ENCODE results near the gene JMJD1C. TPM values are rescaled to one million over a fixed set of nuclear protein-coding genes. Genes with fewer than 3 reads are reported as not detected.

Gene JMJD1C
- total and polyA plus RNA-seq, 10 of the 15 experiments (the other 5 are each of a cell fraction or from before 2014, with no cell fraction given): 31.2 to 83.3 (median 49.5) TPM

DNA sequence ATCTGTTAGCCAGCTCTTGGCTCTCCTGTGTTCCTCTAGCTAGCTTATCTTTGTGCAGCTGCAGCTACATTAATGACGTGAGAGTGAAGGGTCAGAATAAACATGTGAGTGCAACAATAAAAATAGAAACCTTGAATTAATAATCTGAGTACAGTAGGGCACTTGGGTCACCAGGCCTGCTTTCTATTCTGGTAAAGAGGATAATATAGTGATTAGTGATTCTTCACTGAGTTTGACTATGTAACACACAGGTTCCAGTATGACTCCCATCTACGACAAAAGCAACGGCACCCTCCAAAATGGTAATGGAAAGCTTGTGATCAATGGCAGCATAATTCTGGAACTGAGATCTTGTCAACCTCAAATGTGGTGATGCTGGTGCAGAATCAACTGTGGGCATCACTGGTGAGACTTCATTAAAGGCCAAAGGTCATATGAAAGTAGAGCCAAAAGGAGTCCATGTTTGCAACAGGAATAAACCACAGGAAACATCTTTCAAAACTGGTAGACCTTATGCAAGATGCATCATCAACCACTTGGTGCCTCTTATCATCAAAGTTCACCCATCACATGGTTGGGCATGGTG, 255.1 kb downstream of the JMJD1C start (continued):
- TF ChIP-seq, protein P1, sequence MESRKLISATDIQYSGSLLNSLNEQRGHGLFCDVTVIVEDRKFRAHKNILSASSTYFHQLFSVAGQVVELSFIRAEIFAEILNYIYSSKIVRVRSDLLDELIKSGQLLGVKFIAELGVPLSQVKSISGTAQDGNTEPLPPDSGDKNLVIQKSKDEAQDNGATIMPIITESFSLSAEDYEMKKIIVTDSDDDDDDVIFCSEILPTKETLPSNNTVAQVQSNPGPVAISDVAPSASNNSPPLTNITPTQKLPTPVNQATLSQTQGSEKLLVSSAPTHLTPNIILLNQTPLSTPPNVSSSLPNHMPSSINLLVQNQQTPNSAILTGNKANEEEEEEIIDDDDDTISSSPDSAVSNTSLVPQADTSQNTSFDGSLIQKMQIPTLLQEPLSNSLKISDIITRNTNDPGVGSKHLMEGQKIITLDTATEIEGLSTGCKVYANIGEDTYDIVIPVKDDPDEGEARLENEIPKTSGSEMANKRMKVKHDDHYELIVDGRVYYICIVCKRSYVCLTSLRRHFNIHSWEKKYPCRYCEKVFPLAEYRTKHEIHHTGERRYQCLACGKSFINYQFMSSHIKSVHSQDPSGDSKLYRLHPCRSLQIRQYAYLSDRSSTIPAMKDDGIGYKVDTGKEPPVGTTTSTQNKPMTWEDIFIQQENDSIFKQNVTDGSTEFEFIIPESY (IDR thresholded peaks at IDR 0.05): no peak
- TF ChIP-seq HDGF (IDR thresholded peaks at IDR 0.05) (no peak), CREM (IDR thresholded peaks at IDR 0.05; ENCODE audit: low read depth) (peak; percentile 71; the same call in 1 of the 2 replicates), IKZF1 (conservative IDR thresholded peaks at IDR 0.05) (peak; percentile 81), GATAD2B (conservative IDR thresholded peaks at IDR 0.05; ENCODE audit: low read depth) (no peak), SIX5 (IDR thresholded peaks at IDR 0.05; ENCODE audit: low read depth, low read length, severe bottlenecking) (no peak), CBFB (IDR thresholded peaks at IDR 0.05; ENCODE audit: low read depth) (no peak), DPF2 (IDR thresholded peaks at IDR 0.05) (peak; percentile 66), STAT3 (IDR thresholded peaks at IDR 0.05; ENCODE audit: low read depth, low read length) (no peak), NR2C2 (IDR thresholded peaks at IDR 0.05; ENCODE audit: borderline replicate concordance, control insufficient read depth, insufficient read length, low read depth) (no peak), FOXK2 (IDR thresholded peaks at IDR 0.05) (no peak), MTA2 (IDR thresholded peaks at IDR 0.05; ENCODE audit: low read depth) (peak; percentile 93), POU2F2 (IDR thresholded peaks at IDR 0.05; ENCODE audit: borderline replicate concordance, low read depth, low read length) (peak; percentile 38; the same call in 1 of the 3 replicates), NBN (IDR thresholded peaks at IDR 0.05) (0 out of 2 replicates have a peak, but pooled peaks have one; percentile 16), TARDBP (IDR thresholded peaks at IDR 0.05; ENCODE audit: borderline replicate concordance) (no peak), EED (IDR thresholded peaks at IDR 0.05; ENCODE audit: low read depth) (peak; percentile 58)
- TF ChIP-seq, protein P2, sequence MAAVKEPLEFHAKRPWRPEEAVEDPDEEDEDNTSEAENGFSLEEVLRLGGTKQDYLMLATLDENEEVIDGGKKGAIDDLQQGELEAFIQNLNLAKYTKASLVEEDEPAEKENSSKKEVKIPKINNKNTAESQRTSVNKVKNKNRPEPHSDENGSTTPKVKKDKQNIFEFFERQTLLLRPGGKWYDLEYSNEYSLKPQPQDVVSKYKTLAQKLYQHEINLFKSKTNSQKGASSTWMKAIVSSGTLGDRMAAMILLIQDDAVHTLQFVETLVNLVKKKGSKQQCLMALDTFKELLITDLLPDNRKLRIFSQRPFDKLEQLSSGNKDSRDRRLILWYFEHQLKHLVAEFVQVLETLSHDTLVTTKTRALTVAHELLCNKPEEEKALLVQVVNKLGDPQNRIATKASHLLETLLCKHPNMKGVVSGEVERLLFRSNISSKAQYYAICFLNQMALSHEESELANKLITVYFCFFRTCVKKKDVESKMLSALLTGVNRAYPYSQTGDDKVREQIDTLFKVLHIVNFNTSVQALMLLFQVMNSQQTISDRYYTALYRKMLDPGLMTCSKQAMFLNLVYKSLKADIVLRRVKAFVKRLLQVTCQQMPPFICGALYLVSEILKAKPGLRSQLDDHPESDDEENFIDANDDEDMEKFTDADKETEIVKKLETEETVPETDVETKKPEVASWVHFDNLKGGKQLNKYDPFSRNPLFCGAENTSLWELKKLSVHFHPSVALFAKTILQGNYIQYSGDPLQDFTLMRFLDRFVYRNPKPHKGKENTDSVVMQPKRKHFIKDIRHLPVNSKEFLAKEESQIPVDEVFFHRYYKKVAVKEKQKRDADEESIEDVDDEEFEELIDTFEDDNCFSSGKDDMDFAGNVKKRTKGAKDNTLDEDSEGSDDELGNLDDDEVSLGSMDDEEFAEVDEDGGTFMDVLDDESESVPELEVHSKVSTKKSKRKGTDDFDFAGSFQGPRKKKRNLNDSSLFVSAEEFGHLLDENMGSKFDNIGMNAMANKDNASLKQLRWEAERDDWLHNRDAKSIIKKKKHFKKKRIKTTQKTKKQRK (IDR thresholded peaks at IDR 0.05; ENCODE audit: low read depth, low read length): no peak
- TF ChIP-seq, protein P3, sequence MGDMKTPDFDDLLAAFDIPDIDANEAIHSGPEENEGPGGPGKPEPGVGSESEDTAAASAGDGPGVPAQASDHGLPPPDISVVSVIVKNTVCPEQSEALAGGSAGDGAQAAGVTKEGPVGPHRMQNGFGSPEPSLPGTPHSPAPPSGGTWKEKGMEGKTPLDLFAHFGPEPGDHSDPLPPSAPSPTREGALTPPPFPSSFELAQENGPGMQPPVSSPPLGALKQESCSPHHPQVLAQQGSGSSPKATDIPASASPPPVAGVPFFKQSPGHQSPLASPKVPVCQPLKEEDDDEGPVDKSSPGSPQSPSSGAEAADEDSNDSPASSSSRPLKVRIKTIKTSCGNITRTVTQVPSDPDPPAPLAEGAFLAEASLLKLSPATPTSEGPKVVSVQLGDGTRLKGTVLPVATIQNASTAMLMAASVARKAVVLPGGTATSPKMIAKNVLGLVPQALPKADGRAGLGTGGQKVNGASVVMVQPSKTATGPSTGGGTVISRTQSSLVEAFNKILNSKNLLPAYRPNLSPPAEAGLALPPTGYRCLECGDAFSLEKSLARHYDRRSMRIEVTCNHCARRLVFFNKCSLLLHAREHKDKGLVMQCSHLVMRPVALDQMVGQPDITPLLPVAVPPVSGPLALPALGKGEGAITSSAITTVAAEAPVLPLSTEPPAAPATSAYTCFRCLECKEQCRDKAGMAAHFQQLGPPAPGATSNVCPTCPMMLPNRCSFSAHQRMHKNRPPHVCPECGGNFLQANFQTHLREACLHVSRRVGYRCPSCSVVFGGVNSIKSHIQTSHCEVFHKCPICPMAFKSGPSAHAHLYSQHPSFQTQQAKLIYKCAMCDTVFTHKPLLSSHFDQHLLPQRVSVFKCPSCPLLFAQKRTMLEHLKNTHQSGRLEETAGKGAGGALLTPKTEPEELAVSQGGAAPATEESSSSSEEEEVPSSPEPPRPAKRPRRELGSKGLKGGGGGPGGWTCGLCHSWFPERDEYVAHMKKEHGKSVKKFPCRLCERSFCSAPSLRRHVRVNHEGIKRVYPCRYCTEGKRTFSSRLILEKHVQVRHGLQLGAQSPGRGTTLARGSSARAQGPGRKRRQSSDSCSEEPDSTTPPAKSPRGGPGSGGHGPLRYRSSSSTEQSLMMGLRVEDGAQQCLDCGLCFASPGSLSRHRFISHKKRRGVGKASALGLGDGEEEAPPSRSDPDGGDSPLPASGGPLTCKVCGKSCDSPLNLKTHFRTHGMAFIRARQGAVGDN (IDR thresholded peaks at IDR 0.05): peak; percentile 80; the same call in 1 of the 2 replicates
- TF ChIP-seq, protein P4, sequence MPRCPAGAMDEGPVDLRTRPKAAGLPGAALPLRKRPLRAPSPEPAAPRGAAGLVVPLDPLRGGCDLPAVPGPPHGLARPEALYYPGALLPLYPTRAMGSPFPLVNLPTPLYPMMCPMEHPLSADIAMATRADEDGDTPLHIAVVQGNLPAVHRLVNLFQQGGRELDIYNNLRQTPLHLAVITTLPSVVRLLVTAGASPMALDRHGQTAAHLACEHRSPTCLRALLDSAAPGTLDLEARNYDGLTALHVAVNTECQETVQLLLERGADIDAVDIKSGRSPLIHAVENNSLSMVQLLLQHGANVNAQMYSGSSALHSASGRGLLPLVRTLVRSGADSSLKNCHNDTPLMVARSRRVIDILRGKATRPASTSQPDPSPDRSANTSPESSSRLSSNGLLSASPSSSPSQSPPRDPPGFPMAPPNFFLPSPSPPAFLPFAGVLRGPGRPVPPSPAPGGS (IDR thresholded peaks at IDR 0.05; ENCODE audit: borderline replicate concordance, insufficient read depth, low read depth, low read length, poor library complexity, severe bottlenecking): no peak
- TF ChIP-seq, protein P5, sequence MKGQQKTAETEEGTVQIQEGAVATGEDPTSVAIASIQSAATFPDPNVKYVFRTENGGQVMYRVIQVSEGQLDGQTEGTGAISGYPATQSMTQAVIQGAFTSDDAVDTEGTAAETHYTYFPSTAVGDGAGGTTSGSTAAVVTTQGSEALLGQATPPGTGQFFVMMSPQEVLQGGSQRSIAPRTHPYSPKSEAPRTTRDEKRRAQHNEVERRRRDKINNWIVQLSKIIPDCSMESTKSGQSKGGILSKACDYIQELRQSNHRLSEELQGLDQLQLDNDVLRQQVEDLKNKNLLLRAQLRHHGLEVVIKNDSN (IDR thresholded peaks at IDR 0.05; ENCODE audit: borderline replicate concordance, extremely low read length, insufficient read depth, low read depth, low read length): no peak

Measured in GM12878 (cell line).